HUDEP-2 (cell line): ENCODE data around the gene HOXA10.

ENCODE experiments used
- DNase-seq, 76 experiments: peaks; one replicate each; lab custom pipeline; 2025; ENCODE audit not compliant: unreplicated experiment in 76 of 76; lab: John Stamatoyannopoulos, UW

Gene HOXA10

DNA sequence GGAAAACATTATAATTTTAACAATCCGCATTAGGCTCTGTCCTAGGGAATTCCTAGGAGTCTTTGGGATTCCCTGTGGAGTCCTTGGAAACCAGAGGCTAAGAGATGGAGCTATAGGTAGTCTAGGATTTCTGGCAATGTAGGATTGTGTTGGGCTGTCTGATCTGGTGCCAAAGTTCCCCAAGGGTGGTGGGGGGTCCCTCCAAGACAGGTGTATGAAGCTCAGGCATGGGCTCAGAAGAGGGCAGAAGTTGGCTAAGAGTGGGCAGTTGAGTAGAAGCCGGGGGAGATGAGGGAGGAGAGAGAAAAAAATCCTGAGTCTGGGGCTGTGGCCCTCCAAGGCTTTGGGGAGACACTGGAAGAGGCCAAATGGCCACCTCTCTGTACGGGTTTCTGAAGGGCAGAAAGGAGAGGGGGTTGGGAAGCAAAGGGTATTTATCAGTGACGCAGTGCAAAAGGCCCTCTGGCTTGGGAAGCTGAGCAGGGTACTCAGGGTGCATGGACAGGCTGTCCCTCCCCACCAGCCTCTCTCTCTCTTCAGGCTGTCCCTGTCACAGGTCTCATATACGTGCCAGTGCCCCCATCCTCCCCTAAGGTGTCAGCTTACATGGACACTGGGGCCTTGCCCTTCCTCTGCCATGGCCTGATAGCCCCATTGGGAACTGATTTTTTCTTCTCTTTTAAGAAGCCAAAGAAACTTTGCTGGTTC lies 27.5 kb downstream of the HOXA10 start:
- DNase-seq: no peak

DNA sequence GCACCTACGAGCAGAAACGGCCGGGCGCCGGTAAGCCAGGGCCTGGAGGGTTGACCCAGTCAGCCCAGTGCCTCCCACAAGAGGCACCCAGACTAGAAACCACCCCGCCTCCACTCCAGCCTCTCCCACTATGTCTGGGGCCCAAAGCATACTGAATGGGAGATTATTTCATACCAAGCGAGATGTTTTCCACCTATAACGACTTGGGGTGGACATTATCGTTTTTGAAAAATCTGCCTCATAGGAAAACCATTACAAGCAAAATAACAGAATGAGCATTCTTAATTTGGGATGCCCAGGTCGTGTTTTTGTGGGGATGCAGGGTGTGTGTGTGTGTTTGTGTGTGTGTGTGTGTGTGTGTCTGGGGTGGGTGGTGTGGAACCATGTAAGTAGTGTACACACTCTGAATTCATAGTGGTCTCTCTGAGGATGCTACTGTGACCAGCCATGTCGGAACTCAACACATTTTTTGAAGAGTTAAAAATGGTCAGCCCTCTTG lies 28.2 kb downstream of the HOXA10 start:
- DNase-seq: no peak

DNA sequence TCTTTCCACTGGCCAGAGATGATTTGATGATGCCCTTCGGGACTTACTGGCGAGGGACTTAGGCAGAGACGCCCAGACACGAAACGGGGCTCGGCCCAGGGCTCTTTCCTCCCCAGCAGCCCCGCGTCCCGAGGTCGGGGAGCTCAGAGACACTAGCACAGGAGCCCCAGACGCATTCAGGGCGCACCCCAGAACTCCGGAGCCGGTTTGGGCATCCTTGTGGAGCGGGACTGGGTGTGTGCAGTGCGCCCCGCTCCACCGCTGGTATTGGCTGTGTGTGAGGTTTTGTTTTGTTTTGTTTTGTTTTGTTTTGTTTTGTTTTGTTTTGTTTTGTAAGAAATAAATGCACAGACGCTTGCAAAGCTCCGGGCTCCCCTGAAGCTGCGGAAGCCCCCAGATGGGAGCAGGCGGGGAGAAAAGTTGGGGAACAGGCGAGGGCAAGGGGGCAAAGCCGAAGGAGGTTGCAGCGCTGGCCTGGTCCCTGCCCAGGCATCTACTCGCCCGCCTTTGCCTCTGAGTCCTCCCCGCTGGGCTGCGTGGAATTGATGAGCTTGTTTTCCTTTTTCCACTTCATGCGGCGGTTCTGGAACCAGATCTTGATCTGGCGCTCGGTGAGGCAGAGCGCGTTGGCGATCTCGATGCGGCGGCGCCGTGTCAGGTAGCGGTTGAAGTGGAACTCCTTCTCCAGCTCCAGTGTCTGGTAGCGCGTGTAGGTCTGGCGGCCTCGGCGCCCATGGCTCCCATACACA lies 28.8 kb downstream of the HOXA10 start:
- no peak for DNase-seq

DNA sequence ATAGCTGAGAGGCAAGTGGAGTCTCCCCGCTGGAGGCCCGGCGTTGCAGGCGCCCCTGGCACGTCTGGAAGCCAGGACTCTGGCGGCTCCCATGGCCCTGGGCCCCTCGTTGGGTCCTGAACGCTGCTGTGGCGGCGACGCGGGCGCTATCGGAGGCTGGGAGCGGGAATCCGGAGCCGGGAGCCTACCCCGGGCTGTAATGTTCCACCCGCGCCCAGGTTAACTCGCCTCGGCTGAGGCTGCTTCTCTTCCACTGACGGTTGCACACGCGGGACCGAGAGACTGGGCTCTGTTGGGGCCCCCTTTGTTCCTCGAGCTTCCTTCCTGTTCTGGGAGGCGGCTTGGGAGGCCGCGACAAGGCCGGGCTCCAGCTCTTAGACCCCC lies 29.3 kb downstream of the HOXA10 start:
- no peak for DNase-seq

DNA sequence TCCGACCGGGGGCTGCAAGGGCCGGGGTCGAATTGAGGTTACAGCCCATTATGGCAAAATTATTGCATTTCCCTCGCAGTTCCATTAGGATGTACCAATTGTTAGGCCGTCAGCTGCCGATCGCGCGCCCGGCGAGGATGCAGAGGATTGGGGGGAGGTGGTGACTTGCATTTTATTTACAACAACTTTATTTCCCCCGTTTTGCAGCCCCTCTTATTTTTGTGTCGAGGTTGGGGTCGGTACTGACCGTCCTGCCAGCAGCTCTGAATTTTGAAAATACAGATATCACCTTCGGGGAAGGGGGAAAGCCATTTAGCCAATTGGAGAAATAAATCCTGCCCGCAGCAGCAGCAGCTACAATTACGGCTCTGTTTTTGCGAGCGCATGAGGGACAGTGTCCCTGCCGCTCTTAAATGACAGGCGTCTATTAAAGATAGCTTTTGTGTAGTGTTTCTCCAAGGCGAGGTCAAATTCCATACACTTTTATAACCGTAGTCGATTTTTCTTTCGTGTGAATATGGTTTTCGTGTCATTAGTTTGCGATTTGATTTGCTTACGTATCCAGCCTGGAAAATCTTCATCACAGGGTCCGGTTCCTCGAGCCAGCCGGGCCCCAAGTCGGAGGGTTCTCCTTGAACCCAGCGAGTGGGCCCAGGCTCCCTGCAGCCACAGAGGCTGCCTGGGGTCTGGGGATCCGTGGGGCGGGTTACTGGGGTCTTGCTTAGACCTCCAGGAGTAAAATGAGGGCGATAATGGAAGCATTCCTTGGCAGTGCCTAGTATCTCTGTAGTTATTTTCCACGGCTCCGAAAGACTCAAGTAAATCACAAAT lies 30.0 kb downstream of the HOXA10 start:
- DNase-seq: no peak

DNA sequence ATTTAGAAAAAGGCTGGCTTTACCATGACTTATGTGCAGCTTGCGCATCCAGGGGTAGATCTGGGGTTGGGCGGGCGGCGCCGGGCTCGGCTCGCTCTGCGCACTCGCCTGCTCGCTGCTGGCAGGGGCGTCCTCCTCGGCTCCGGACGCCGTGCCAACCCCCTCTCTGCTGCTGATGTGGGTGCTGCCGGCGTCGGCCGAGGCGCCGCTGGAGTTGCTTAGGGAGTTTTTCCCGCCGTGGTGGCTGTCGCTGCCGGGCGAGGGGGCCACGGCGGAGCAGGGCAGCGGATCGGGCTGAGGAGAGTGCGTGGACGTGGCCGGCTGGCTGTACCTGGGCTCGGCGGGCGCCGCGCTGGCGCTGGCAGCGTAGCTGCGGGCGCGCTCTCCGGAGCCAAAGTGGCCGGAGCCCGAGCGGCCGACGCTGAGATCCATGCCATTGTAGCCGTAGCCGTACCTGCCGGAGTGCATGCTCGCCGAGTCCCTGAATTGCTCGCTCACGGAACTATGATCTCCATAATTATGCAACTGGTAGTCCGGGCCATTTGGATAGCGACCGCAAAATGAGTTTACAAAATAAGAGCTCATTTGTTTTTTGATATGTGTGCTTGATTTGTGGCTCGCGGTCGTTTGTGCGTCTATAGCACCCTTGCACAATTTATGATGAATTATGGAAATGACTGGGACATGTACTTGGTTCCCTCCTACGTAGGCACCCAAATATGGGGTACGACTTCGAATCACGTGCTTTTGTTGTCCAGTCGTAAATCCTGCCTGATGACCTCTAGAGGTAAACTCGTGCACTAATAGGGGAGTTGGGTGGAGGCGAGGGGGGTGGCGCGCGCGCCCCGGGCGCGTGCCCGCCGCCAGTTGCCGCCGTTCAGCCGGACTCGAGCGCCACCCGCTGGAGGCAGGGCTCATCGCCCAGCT lies 30.8 kb downstream of the HOXA10 start, which contains the start of gene HOXA5:
TSS of gene HOXA5 (minus strand) at position 659 of the 927 bp plus-strand sequence. CDS start at position 585, 74 bp downstream.
- DNase-seq: peak in 4 of 76 experiments; percentile 3 to 30 (median 18)

DNA sequence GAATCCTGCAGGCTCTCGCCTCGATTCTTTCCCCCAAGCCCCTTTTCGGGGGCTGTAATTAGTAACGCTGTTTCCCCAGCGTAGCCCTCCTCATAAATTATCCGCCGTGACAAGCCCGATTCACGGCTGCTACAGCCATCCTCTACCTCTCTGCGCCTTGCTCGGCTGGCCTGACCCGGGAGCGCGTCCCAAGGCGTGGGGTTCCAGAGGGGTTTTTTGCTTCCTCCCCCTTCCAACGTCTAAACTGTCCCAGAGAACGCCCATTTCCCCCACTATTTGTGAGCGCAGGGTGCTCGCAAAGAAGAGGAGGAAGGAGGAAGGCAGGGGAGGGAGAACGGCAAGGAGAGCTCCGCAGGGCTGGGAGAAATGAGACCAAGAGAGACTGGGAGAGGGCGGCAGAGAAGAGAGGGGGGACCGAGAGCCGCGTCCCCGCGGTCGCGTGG lies 31.5 kb downstream of the HOXA10 start:
- DNase-seq: no peak

DNA sequence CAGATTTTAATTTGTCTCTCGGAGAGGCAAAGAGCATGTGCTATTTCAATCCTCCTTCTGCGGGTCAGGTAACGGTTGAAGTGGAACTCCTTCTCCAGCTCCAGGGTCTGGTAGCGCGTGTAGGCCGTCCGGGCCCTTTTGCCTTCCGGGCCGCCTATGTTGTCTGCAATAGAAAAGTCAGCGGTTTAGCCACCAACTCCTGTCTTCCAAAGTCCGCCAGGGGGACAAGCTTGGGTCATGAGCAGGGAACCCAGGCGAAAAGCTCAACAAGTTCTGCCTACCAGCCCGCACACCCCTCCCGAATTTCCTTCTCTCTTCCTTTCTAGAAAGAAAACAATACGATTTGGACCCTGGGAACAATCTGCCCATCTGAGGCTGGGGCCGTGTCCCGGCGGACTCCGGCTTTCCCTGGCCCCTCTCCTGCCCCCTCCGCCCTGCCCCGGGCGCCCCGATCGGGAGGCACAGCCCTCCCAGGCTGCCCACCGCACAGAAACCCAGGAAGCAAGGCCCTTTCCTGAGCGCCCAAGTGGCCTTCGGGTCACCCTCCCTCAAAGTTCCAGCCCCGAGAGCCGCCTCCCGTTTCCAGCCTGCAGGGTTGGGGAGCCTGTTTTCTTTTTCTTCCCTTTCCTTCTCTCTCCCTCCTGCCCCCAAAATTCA lies 32.1 kb downstream of the HOXA10 start:
- no peak for DNase-seq

DNA sequence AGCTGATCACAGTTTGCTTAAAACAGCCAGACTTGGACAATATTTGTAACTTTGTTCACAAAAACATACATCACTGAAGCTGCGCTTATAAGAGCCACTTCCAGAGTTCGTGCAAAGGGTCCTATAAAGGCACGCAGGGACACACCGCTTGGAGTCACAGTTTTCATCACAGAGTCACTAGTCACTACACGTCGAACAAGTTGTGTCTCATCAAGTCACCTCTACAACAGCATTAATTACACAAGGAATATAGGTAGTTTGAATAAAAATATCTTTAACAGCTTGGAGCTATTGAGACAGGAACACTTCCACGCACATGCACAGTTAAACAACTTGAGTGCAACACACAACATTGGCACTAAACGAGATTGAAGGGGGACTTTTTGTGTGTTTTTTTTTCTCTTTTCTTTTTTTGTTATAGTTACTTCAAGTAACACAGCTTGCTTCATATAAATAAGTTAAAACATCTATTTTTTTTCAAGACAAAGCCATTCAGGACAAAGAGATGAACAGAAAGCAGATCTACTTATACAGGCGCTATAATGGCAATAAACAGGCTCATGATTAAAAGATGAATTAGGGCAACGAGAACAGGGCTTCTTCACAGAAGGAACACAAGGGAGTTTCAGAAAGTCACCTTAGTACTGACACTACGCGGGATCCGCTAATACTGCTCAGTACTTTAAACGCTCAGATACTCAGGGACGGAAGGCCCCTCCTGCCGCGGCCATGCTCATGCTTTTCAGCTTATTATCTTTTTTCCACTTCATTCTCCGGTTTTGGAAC lies 32.8 kb downstream of the HOXA10 start:
- DNase-seq: no peak

DNA sequence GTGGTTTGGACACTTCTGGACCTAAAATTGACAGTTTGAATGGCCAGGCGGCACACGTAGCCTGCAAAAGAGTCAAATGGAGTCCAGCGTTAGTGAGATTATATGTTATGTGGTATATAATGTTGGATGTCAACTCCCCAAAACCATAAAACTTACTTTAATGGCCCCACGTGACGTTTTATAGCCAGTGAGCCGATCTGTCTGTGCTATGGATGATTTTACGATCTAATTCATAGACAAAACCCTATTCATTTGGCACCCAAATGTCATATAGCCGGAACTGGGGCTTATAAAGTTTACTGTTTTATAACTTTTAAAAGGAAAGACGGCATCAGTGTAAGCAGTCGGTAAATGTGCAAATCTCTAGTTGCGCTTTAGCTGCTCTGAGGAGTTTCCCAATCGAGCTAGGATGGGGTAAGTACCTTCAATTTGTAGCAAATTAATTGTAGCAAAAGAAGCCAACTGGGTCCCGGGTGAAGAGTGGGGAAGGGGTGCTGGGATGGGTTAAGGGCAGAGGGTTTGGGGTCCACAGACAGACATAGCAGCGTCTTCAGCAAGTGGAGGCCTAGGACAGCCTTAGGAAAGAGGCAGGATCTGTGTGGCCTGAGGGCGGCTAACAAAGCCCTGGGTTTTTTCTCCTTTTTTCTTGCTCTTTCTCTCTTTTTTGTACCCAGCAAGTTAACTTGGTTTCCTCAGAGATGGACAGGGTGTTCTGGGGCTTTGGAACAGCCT lies 33.8 kb downstream of the HOXA10 start:
- DNase-seq: no peak

DNA sequence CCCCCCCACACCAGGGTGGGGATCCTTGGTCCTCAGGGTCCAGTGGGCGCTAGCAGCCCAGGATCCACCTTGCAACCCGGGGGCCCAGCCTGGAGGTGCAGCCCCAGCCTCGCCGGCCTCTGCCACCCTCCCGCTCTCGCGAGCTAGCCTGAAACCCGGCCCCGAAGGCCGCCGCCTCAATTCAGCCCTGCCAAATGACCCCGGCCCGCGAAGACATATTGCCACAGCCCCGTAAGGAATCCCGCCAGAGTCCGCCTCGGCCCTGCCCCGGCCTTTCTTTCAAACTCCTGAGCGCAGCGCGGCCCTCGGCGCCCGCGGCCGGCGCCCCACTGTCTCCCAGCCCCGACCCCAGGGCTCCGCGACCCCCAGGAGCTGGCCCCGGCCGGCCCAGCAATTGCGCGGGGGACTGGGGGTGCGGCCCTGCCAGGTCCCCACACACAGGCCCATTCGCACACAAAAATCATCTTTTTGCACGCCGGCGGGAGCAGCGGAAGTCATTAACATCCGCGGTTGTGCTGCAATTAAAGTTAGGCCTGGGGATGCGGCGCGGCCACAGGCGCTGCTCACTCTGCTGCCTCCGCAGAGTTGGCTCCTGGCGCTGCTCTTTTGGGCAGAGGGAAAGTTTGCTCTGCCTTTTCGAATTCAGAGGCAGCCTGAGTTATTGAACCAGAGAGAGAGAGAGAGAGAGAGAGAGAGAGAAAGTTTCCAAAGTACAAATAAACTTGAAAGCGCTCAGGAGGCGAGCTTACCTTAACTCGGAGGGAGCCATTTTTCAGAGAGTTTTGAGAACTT lies 34.6 kb downstream of the HOXA10 start:
- DNase-seq: no peak

DNA sequence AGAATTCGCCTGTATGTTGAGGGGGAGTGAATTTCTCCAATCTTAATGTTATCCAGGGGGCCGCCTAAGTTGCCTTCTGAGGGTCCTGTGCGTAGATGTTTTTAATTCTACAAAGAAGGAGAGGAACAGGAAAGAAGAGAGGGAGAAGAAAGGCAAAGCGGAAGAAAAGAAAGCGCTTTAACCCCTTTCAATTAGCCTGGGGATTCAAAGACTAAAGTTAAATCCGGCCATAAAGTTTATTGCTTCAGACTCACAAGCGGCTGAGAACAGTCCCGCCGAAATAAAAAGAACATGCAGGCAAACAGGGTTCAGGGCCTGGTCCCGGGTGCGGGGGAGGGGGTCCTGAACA lies 35.2 kb downstream of the HOXA10 start:
- DNase-seq: no peak

DNA sequence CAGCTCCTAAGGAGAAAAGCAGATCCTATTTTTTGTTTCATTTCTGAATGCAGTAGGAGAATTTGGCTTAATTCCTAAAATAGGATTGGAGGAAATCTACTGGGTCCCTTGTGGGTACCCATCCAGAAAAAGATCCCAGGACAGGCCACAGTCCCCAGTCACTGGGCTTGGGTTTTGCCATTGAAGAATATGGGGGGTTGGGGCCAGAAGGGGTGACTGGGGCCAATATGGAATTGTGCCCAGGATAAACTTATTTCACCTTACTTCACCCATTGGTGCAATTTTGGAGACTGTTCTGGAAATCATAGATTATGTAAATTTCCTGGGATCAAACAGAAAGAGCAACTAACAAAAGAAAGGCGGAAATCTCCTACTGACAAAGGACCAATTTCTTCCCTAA lies 35.6 kb downstream of the HOXA10 start:
- no peak for DNase-seq

DNA sequence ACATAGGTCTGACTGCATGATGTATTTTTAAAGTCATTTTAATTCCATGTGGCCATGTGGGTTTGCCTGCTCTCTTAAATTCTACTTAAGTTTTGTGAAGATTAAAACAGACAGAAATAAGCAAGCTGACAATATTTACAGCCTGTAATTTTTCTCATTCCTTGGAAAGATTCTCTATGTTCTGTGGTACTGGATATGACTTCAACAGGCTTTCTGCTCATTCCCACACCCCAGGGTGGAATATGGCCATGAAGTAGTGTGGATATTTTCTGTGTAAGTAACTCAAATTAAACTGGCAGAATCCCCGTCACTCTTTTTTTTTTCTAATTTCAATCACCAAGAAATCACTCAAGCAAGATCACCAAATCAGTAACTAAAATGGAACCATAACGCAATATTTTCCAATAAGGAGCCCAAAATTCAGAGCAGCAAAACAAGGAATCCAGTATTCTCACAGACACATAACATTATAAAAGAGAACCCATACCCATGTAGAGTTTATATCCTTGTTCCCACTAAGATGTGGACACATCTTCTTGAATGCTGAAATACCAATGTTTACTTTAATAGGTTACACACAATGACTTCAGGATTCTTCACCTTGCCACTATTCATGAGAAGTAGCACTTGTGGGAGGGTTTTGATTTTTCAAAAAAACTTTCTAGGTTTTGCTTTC lies 36.3 kb downstream of the HOXA10 start:
- no peak for DNase-seq

DNA sequence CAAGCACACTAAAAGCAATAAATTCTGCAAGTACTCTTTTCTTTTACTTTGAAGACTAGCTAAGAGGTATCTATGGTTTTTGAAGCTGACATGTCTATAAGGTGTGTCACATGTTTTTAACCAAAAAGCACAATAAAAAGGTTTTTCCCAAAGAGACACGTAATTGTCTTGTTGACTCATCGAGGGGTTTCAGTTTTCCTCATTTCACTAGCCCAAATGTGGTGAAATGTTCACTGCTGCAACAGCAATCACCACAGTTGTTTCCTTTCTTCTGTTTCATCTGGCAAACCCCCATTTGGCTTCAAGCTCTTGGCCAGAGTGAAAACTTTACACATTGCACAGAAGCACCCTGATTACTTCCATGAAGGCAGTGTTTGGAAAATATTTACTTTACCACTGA lies 39.7 kb downstream of the HOXA10 start:
- no peak for DNase-seq

DNA sequence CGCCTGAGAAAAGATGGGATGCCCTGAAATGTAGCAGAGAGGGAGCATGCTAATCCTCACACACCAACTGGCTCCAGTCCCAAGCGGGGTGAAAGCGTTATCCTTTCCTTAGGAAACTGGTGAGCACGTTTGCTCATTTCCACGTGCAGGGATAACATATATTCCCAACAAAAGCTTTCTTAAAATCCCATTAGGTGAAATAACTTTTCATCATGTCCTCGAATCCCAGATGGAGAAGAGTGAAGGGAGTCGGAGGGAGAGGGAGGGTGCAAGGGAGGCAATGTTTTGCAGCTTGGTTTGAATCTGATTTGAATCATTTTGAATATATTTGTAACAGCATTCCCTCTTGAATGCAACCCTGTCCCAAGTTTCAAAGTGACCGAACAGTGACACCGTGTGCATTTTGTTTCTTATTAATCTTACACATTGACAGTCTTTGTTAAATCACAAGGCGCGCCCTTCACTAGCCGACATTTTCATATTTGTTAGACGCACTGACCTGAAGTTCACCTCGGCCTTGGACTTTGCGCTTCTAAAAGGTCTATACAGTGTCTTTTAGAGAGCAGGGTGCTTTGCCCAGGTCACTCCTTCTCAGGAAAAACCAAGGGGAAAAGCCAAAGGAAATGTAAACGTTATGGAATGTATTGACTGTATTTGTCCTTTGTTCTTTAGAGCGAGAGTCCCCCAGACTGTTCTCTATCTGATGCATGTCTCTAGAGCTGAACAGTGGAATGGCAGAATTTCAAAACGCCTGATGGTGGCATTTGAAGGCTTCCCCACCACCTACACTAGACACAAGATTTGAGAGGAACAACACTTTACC lies 40.5 kb downstream of the HOXA10 start:
- DNase-seq: no peak
